ENCODE results near the gene PPM1A.

Gene PPM1A

DNA sequence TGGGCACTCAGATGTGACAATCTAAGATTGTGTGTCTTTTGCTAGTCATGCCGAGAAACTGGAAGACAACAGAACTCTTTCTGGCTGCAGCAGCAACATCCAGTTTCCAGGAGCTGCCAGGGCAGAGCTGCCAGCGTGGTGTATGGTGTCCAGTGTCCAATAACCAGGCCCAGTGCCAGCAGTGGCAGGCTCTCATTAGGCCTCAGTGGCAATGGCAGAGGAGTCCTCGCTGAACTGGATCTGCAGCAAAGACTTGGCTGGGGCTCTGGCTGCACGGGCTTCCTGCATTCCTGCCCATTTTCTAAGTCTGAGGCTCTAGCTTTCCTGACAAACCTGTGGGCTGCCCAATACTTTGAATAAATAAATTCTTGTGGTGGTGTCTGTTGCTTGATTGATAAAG lies 26.2 kb upstream of the PPM1A start:
- no peak for DNase-seq (ENCODE audit: low read depth, low spot score)
- H3K4me3 ChIP-seq (ENCODE audit: low read length) = no peak overlapping the region

DNA sequence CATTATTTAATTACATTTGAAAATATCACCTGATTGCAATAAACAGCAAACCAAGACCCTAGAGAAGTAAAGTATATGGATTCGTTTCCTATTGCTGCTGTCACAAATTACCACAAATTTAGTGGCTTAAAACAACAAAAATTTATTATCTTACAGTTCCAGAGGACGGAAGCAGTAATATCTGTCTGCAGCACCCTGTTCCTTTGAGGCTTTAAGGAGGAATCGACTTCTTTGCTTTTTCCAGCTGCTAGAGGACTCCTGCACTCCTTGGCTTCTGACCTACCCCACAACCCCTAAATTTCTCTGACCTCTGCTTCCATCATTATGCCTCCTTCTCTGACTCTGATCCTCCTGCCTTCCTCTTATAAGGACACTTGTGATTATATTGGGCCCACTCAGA lies 23.8 kb upstream of the PPM1A start:
- H3K4me3 ChIP-seq (ENCODE audit: low read length) = no peak overlapping the region
- DNase-seq (ENCODE audit: low read depth, low spot score) = no peak

DNA sequence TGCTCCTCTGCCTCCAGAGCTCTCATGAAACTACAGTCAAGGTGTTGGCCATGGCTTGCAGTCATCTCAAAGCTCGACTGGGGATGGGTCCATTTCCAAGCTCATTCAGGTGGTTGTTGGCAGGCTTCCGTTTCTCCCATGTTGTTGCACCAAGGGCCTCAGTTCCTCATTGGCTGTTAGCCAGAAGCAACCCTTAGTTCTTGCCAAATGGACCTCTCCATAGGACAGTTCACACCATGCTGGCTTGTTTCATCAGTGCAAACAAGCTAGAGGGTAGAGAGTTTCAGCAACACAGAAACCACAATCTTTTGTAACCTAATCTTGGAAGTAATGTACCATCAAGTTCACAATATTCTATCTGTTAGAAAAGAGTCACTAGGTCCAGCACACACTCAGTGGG lies 22.7 kb upstream of the PPM1A start:
- H3K4me3 ChIP-seq (ENCODE audit: low read length) = no peak overlapping the region
- no peak for DNase-seq (ENCODE audit: low read depth, low spot score)

DNA sequence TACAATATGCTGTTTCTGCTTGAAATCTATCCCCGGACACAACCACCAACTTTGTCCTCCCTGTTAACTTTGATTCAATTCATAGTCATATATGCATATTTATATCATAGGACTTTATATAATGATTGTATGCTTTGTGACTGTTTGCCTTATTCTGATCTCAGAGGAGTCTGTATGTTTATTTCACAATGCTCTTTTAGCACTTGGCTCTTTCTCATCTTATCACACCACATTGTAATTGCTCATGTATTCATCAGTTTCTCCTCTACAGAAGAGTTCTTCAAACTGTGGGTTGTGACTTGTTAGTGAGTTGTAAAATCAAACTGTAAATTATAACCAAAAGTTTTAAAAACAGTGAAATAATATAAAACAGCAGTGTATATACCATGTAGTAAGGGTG lies 21.7 kb upstream of the PPM1A start:
- H3K4me3 ChIP-seq (ENCODE audit: low read length) = no peak overlapping the region
- DNase-seq (ENCODE audit: low read depth, low spot score) = no peak

DNA sequence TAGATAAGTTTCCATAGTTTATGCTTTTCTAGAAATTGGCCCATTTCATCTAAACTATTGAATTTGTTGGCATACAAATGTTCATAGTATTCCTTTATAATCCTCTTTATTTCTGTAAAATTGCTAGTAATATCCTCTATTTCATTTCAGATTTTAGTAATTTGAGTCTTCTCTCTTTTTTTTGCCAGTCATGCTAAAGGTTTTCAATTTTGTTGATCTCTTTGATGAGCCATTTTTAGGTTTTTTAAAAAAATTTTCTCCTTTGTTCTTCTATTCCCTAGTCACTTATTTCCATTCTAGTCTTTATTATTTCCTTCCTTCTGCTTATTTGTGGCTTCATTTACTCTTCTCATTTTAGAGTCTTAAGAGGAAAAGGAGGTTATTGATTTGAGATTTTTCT lies 19.4 kb upstream of the PPM1A start:
- no peak for DNase-seq (ENCODE audit: low read depth, low spot score)
- H3K4me3 ChIP-seq (ENCODE audit: low read length) = no peak overlapping the region

DNA sequence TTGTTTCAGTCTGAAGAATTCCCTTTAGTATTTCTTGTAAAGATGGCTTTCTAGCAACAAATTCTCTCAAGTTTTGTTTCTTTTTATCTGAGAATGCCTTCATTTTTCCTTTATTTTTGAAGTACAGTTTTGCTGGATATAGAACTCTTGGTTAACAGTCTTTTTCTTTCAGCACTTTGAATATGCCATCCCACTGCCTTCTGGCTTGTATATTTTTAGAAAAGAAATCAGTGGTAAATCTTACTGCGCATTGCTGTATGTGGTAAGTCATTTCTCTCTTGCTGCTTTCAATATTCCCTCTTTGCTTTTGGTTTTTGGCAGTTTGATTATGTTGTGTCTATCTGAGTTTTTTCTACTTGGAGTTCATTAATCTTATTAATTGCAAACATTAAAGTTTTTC lies 16.8 kb upstream of the PPM1A start:
- no peak for DNase-seq (ENCODE audit: low read depth, low spot score)
- H3K4me3 ChIP-seq (ENCODE audit: low read length) = no peak overlapping the region

DNA sequence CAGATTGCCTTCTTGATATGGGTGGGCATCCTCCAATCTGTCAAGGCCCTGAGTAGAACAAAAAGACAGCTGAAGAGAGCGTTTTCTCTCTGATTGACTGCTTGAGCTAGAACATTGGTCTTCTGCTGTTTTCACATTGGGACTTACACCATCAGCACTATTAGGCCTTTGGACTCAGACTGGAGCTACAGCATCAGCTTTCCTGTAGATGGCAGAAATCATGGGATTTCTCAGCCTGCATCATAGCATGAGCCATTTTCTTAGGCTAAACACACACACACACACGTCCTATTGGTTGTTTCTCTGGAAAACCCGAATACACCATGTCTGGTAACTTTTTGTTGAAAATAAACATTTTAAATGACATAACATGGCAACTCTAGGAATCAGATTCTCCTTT lies 15.8 kb upstream of the PPM1A start:
- no peak overlapping the region for H3K4me3 ChIP-seq (ENCODE audit: low read length)
- no peak for DNase-seq (ENCODE audit: low read depth, low spot score)

DNA sequence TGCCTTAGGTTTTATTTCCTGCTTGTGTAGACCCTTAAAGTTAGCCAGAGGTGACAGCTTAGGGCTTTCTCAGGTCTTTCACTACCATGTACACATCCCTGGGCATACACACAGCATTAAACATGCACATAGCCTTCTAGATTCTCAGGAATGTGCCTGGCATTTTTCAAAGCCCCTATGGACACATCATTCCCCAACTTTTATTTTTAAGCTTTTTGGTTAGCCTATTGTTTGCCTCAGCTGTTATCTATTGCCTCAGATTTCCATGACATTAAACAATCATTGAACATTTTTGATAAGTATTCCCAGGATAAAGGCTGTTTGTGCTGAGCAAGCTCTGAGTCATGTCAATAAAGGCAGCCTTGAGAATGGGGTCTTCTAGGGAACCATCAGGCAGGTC lies 15.1 kb upstream of the PPM1A start:
- no peak for DNase-seq (ENCODE audit: low read depth, low spot score)
- no peak overlapping the region for H3K4me3 ChIP-seq (ENCODE audit: low read length)

DNA sequence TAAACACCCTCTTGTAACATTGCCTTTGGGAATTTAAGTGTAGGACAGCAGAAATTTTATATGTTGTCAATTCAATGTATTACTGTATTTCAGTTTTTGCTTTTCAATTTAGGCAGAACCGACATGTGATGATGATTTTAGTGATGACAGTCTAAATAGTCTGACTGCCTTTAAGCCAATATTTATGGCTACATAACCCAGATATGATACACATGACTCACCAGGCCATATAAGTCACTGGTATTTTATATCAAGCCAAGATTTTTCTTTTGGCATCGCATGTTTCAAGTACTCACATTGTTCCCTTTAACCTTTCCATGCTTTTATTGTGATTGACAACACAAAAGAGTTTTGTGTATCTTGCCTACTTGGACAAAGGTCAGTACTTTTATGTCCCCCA lies 13.6 kb upstream of the PPM1A start:
- H3K4me3 ChIP-seq (ENCODE audit: low read length) = no peak overlapping the region
- no peak for DNase-seq (ENCODE audit: low read depth, low spot score)

DNA sequence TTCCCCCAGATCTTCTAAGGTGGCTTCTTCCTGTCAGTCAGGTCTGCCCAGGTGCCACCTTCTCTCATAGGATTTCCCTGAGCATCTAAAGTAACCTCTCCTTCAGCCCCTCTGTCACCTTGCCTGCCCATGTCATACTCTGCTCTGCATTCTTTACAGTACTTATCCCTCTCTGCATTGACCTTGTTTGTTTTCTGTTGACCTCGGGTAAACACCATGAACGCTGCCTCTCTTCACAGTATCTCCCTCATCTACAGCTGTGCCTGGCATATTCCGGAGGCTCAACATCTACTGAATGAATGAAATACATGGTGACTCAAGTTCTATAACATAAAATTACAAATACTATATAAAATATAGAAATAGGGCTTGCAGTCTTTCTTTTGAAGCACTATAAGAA lies 10.1 kb upstream of the PPM1A start:
- DNase-seq (ENCODE audit: low read depth, low spot score) = no peak
- no peak overlapping the region for H3K4me3 ChIP-seq (ENCODE audit: low read length)

DNA sequence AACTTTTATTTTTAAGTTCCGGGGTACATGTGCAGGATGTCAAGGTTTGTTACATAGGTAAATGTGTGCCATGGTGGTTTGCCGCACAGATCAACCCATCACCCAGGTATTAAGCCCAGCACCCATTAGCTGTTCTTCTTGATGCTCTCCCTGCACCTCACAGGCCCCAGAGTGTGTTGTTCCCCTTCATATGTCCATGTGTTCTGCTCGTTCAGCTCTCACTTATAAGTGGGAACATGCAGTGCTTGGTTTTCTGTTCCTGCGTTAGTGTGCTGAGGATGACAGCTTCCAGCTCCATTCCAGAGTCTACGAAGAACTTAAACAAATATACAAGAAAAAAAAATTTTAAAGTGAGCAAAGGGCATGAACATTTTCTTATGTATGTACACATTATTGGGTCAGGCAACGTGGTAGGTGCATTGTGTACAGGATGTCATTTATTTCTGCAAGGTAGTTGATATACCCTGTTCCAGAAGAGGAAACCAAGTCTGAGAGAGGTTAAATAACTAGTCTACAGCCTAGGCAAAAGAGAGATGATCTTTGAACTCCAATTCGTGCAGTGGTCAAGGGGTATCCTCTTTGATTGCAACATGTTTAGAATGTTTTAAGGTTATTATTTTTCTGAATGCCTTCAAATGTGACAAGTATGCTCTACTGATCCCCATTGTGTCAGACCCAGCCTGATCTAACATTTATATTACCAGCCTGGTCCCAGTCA lies 8.7 kb upstream of the PPM1A start:
- H3K4me3 ChIP-seq (ENCODE audit: low read length) = no peak overlapping the region
- no peak for DNase-seq (ENCODE audit: low read depth, low spot score)

DNA sequence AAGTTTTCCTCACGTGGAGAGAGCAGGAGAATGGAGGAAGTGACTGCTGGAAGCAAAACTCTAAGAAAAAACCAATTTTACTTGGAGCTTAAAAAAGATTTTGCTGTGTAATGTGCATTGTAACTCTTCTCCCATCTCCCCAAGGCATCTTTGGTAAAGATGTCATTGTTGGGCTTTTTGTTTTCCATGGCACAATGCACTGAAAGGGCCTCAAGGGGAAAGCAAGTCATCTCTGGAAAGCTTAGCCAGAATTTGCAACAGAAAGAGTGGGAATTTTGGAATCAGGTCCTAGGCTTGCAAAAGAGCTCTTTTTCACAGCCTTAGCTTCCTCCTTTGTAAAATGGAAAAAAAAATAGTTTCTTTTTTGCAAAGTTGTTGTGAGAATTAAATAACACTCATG lies 7.9 kb upstream of the PPM1A start:
- DNase-seq (ENCODE audit: low read depth, low spot score) = no peak
- no peak overlapping the region for H3K4me3 ChIP-seq (ENCODE audit: low read length)

DNA sequence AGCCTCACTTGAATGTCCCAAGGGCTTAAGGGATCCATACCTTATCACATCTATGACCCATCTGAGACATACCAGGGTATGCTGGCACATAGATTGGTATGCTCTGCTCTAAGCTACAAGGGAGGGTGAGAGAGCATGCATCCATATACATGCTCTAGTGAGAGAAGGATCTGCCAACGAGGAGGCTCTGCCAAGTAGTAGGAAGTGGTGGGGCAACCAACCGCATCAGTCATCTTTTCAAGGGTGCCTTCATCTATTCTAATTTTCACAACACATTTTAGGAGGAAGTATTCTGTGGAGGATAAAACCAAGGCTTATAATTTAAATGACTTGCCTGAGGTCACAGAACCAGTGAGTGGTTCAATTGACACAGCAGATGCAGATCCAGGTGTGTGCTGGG lies 6.6 kb upstream of the PPM1A start:
- no peak overlapping the region for H3K4me3 ChIP-seq (ENCODE audit: low read length)
- peak; percentile 90 for DNase-seq (ENCODE audit: low read depth, low spot score)

DNA sequence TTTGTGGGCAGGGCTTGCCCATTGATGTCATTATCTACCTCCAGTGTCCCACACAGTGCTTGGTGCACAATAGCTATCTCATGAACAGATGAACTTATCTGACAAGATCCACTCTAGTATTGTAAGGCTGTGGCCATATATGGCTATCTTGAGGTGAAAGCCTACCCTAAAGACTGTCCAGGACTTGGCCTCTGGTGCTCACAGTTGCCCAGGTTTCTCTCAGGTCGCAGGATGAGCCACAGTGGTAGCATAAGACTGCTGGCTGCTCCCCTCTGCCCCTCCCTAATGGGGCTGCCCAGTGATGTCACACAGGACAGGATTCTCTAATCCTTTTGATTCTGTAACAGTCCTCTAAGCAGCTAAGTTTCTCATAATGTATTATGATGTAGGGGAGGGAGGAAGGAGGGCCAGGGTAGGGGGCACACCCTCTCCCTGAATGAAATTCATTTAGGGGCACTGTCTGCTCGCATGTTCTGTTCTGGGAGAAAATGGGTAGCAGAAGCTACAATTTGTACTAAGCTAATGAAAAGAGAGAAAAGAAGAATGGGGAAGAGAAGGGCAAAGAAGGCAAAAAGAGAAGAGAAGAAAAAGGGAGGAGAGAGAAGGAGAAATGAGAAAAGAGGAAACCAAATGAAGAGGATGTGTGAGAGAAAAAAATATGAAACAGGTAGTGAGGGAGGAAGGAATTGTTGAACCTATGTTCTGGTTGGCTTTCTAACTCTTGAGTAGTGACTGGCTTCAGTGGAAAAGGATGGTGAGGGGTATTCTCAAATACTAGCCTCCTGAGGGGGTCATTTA lies 3.4 kb upstream of the PPM1A start:
- H3K4me3 ChIP-seq (ENCODE audit: low read length) = no peak overlapping the region
- no peak for DNase-seq (ENCODE audit: low read depth, low spot score)

DNA sequence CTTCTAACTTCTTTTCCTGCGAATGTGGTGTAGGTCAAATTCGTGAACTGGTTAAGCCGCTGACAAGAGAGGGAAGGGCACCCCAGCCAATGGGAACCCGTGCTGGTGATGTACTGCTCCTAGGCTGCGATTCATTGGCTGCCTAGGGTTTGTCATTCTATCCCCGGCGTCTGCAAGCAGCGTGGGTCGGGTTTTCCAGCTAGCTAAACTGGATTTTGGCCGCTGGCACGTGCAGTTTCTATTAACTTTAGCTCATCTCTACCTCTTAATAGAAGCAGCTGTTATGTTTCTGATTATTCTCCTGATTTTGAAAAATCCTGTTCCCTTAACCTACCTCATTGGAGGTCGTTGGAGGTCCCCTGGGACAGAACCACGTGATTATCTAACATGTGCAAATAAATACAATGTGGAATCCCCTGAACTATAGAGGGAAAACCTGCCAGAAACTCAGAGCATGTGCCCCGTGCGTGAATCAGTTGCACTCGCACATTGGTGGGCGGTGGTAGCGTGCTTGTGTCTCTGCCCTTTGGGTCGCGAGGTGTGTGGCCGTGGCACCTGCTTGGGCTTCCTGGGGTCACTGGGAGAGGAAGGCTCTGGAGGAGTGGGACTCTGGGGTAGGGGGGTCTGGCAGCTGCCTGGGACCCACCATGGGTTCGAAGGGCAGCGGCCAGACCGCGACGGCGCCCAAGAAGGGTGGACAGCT lies 876 bp upstream of the PPM1A start:
- DNase-seq (ENCODE audit: low read depth, low spot score) = peak; percentile 95
- peak overlapping the region; percentile 81 for H3K4me3 ChIP-seq (ENCODE audit: low read length)

DNA sequence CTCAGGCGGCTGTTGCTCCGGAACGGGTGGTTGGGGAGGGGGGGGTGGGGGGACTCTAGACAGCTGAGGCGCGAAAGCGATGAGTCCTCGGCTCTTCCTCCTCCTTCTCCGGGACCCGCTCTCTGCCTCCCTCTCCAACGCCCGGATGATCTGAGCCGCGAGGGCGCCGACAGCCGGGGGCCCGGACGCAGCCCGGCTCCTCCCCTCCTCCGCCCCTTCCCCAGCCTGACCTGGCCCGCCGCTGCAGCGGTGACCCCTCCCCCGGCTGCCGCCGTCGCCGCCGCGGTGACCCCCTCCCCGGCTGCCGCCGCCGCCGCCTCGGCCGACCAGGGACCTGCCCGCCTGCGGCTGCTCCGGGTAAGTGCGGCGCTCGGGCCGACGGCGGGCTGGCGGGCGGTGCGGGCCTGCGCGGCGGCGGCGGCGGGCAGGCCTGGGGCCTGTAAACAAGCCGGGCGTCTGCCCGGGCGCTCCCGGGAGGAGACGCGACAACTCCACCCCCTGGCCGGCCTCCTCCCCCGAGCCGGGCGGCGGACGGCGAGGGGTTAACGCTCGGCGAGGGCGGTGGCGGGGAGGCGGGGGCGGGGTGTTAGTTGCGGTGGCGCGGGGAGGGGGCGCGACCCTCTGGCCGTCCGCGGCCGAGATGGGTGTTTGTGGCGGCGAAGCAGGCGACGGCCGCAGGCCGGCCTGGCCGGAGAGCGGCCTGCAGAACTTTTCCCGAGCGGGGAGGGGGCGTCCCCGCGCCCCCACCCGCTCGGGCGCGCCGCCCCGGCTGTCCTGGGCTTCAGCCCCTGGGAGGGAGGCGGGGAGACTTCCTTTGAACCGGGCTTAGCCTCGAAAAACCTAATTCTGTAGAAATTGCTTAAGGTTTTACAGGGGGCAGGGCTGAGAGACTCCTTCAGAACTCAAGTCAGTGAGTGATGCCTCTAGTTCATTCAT lies 568 bp downstream of the PPM1A start:
- H3K4me3 ChIP-seq (ENCODE audit: low read length) = peak overlapping the region; percentile 66
- peak; percentile 52 for DNase-seq (ENCODE audit: low read depth, low spot score)

DNA sequence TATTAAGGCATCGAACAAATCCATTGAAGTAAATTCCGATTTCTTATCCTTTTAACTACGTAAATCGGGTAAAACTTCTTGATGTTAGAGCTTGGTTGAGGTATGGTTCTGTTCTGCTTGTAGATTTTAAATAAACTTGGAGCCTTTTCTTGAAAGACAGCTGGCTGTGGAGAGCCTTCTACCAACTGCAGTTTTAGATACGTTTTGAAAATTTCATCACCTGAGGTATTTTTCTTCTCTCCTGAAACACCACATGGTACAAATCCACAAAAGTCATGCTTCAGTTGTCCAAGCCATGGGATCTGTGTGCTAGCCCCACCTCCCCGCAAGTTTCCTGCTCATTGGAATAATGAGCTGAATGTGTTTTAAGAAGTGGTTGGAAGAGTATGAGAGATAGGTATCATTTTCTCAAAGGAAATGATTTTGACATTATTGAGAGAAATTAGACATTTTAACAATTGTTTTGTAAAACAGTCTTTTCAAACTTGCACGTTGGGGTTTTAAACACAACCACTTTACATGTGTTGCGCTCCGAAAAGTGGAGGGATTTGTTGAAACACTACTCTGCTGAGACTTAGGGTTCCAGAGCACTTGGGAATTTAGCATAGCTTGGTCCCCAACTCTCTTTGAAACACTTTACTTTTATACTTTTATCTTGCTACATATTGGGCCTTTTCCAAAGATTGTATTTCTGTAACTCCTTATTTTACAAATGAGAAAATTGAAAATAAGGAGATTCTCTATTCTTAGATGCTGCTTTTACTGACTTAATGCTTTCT lies 1.4 kb downstream of the PPM1A start:
- DNase-seq (ENCODE audit: low read depth, low spot score) = no peak
- H3K4me3 ChIP-seq (ENCODE audit: low read length) = peak overlapping the region; percentile 66

DNA sequence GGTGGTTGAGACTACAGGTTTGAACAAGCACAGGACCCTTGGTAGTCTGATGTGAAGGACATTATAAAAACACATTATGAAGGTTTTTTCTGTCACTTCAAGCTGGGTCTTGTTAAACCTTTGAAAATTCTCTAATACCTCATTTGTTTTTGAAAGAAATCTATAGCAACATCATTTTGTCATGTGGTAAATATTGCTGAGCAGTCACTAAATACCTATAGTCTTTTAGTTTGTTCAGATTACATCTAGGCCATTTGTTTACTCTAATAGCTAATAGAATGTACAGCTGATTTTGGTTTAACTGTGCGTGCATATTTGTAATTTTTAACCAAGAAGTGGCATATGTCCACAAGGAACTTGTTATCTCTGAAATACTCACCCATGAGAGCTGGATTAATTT lies 2.9 kb downstream of the PPM1A start:
- no peak overlapping the region for H3K4me3 ChIP-seq (ENCODE audit: low read length)
- no peak for DNase-seq (ENCODE audit: low read depth, low spot score)

DNA sequence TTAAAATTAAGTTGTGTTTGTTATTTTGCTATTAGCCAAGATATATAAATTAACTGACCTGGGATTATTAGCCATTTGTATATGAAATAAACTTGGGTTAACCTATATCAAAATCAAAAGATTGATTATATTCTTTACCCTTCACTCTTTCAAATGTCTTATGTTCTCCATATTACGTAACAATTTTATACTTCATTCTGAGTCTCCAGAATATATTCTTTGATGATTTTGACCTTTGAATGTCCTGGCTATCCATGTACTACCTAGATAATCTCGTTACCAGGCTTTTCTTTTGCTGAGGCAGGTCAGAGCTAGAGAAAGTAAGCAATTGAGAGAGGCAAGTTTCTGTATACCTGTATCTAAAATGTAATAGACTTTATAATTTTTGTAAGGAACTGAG lies 3.6 kb downstream of the PPM1A start:
- DNase-seq (ENCODE audit: low read depth, low spot score) = no peak
- H3K4me3 ChIP-seq (ENCODE audit: low read length) = no peak overlapping the region
